ENCODE measurements around the gene SDF4.
A peak's percentile ranks its signal among the peaks of the same experiment; 100 is the strongest.

SDF4 gene

DNA sequence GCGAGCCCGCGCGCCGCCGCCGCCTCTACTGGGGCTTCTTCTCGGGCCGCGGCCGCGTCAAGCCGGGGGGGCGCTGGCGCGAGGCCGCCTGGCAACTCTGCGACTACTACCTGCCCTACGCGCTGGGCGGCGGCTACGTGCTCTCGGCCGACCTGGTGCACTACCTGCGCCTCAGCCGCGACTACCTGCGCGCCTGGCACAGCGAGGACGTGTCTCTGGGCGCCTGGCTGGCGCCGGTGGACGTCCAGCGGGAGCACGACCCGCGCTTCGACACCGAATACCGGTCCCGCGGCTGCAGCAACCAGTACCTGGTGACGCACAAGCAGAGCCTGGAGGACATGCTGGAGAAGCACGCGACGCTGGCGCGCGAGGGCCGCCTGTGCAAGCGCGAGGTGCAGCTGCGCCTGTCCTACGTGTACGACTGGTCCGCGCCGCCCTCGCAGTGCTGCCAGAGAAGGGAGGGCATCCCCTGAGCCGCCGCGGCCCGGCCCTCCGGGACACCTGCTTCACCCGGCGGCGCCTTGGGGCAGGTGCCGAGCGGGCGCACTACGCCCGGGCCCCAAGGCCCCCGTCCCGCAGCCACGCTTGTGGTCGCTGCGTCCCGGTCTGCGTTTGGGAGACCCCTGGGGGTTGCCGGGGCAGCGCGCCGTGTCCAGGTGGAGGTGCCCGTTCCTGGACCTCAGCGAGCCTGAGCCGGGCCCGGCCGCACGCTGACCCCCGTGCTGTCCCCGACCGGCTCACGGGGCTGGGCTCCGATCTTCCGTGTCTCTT, 1.2 kb upstream of the SDF4 start:
- peak overlapping the region; percentile 86 for H3K4me3 Mint-ChIP-seq
- H3K27me3 Mint-ChIP-seq (ENCODE audit: low read depth) = no peaks in the 10 kb centered on the region
- H3K4me1 Mint-ChIP-seq (ENCODE audit: low read depth) = peaks cover 12% of the 10 kb centered on the region
- peak overlapping the region; percentile 85 for H3K27ac Mint-ChIP-seq
- no peak for DNase-seq (ENCODE audit: low spot score)
- peaks cover 31% of the 10 kb centered on the region for H3K36me3 Mint-ChIP-seq (ENCODE audit: low read depth)
- no peaks in the 10 kb centered on the region for H3K9me3 Mint-ChIP-seq

DNA sequence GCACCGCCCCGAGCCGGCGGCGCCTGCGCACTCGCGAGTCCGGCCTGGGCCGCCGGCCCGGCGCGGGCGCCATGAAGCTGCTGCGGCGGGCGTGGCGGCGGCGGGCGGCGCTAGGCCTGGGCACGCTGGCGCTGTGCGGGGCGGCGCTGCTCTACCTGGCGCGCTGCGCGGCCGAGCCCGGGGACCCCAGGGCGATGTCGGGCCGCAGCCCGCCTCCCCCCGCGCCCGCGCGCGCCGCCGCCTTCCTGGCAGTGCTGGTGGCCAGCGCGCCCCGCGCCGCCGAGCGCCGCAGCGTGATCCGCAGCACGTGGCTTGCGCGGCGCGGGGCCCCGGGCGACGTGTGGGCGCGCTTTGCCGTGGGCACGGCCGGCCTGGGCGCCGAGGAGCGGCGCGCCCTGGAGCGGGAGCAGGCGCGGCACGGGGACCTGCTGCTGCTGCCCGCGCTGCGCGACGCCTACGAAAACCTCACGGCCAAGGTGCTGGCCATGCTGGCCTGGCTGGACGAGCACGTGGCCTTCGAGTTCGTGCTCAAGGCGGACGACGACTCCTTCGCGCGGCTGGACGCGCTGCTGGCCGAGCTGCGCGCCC, 501 bp upstream of the SDF4 start, which contains the start of gene B3GALT6:
B3GALT6 (plus strand) TSS at position 30 of the 588 bp plus-strand sequence; CDS start at position 72, 42 bp downstream.
- peak within 1 kb of the TSS; percentile 96 for H3K4me3 Mint-ChIP-seq
- peaks cover 31% of the 10 kb centered on the region for H3K36me3 Mint-ChIP-seq (ENCODE audit: low read depth)

DNA sequence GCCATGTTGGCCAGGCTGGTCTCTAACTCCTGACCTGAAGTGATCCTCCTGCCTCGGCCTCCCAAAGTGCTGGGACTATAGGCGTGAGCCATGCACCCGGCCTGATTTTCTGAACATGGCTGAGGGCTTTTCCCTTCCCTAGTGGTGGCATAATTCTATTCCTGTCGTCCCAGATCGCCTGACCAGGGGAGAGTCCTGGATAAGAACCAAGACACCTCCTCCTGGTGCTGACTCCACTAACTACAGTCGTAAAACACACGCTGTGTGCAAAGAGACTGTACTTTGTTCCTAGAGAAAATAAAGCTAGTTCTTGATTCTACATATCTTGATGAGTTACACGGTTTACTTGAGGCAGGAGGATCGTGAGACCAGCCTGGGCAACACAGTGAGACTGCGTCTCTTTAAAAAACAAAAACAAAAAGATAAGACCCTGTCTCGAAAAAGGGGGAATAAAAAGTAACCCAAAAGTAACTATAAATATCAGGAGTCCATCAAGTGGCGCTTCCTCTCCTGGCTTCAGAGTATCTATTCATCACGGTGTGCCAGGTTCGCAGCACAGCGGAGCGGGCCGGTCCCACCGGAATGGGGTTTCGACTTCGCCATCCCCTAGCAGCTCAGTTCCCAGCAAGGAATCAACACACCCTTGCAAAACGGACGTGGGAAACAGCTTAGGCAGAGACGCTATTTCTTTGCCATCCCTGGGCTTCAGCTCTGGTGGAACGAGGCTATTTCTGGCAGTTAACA, 973 bp downstream of the SDF4 start:
- H3K4me1 Mint-ChIP-seq (ENCODE audit: low read depth) = peaks cover 12% of the 10 kb centered on the region
- peak overlapping the region; percentile 96 for H3K4me3 Mint-ChIP-seq
- no peak for DNase-seq (ENCODE audit: low spot score)
- H3K36me3 Mint-ChIP-seq (ENCODE audit: low read depth) = peaks cover 36% of the 10 kb centered on the region
- no peaks in the 10 kb centered on the region for H3K27me3 Mint-ChIP-seq (ENCODE audit: low read depth)
- H3K27ac Mint-ChIP-seq = peak overlapping the region; percentile 86
- no peaks in the 10 kb centered on the region for H3K9me3 Mint-ChIP-seq

More for the DNA sequence above, 501 bp upstream of the SDF4 start, which contains the start of gene B3GALT6:
- Mint-ChIP-seq H3K27ac (peak within 1 kb of the TSS; percentile 86), H3K9me3 (no peaks in the 10 kb centered on the region), H3K27me3 (ENCODE audit: low read depth) (no peaks in the 10 kb centered on the region), H3K4me1 (ENCODE audit: low read depth) (peaks cover 12% of the 10 kb centered on the region)
- no peak for DNase-seq (ENCODE audit: low spot score)

DNA sequence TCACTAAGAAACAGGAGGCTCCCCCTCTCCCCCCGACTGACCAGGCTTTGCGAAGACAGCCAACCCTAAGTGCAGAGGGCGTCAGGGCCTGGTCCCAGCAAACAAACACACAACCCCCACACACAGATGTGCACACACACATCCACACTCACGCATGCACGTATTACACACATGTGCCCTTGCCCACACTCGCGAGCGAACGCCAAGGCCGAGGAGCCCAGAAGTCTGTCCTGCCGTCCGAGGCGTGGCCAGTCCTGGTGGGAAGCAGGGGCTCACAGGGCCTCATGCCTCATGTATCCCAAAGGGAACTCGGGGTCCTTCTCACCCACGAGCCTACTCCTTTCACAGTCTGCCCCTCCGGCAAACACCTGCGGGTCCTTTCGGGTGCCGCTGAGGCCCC, 2.0 kb downstream of the SDF4 start:
- Mint-ChIP-seq H3K9me3 (no peaks in the 10 kb centered on the region), H3K27ac (no peak overlapping the region), H3K4me3 (peak overlapping the region; percentile 64), H3K36me3 (ENCODE audit: low read depth) (peaks cover 42% of the 10 kb centered on the region), H3K4me1 (ENCODE audit: low read depth) (peaks cover 12% of the 10 kb centered on the region), H3K27me3 (ENCODE audit: low read depth) (no peaks in the 10 kb centered on the region)
- DNase-seq (ENCODE audit: low spot score) = no peak

DNA sequence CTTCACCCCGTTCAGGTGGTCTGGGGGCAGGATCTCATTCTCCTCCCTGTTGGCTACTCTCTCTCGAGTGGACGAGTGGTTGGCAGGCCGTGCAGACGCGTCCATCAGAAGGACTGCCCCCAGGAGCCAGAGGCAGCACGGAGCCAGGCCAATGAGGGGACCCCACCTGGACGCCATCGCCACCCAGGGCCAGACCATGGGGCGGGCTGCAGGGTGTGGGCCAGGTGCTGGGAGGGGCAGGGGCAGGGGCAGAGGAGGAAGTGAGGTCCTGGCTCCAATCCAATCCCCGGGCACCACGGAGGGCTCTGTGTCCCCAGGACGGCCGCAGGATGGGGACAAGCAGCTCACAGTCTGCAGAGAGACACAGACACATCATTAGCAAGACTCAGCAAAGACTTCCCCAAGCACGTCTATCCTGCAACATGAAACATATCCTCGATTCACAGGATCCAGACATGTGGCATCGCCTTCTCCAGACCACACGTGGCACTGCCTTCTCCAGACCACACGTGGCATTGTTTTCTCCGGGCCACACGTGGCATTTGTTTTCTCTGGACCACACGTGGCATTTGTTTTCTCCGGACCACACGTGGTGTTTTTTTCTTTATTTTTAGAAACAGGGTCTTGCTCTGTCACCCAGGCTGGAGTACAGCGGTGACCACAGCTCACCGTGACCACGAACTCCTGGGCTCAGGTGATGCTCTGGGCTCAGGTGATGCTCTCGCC, 3.0 kb downstream of the SDF4 start:
- peaks cover 39% of the 10 kb centered on the region for H3K36me3 Mint-ChIP-seq (ENCODE audit: low read depth)
- DNase-seq (ENCODE audit: low spot score) = no peak

DNA sequence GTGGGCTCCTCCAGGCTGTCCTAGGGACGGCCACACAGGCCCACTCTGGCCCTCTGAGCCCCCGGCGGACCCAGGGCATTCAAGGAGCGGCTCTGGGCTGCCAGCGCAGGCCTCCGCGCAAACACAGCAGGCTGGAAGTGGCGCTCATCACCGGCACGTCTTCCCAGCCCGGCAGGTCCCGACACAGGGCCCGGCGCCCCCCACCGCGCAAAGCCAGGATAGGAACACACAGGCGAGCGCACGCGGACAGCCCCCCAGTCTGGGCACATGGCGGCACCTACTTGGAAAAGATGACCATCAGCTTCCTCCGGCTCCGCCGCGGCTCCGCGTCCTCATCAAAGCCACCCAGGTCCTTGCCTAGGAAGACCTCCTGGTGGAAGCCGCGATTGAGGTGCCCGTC, 3.6 kb downstream of the SDF4 start:
- Mint-ChIP-seq H3K4me1 (ENCODE audit: low read depth) (peaks cover 9% of the 10 kb centered on the region), H3K27ac (no peak overlapping the region), H3K9me3 (no peaks in the 10 kb centered on the region), H3K4me3 (no peak overlapping the region), H3K36me3 (ENCODE audit: low read depth) (peaks cover 38% of the 10 kb centered on the region), H3K27me3 (ENCODE audit: low read depth) (no peaks in the 10 kb centered on the region)
- no peak for DNase-seq (ENCODE audit: low spot score)

More for the DNA sequence above, 3.0 kb downstream of the SDF4 start:
- Mint-ChIP-seq H3K4me3 (no peak overlapping the region), H3K27ac (no peak overlapping the region), H3K4me1 (ENCODE audit: low read depth) (peaks cover 12% of the 10 kb centered on the region), H3K27me3 (ENCODE audit: low read depth) (no peaks in the 10 kb centered on the region), H3K9me3 (no peaks in the 10 kb centered on the region)

GRCh38 chr1:1227386-1227785, 4.4 kb downstream of the SDF4 start:
- Mint-ChIP-seq H3K4me3 (no peak overlapping the region), H3K27me3 (ENCODE audit: low read depth) (no peaks in the 10 kb centered on the region), H3K36me3 (ENCODE audit: low read depth) (peaks cover 46% of the 10 kb centered on the region), H3K4me1 (ENCODE audit: low read depth) (peaks cover 9% of the 10 kb centered on the region), H3K27ac (no peak overlapping the region), H3K9me3 (no peaks in the 10 kb centered on the region)
- DNase-seq (ENCODE audit: low spot score) = no peak

DNA sequence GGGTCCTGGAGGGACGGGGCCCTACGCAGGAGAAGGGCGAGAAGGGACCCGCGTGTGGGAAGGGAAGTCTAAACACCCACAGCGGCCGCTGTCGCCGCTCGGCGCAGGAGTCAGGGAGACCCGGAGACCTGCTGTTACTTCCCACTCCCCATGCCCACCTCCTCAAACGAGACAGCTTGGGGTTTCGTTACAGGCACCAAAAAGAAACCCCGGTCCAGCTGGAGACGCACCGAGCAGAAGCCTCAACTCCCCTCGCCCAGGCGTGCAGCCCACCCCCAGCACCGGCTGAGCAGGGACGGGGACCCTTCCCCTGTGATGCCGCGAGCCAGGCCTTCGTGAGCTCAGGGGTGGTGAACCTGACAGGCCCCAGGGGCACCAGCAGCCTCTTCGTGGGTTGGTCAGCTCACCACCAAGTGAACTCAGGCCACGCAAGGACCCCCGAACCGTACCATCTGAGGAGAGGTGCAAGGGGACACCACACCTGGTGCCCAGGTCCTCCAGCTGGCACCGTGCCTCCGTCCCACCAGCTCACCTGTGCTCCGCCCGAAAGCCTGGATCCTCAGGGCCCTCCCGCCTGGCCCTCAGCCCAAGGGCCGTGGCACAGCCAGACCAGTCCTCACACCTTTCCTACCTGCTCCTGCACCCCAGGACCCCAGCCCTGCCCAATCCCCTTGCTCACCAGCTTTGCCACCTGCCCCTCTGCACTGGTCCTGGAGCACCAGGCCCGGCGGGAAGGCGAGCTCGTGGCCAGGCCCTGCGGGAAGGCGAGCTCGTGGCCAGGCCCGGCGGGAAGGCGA, 5.0 kb downstream of the SDF4 start:
- Mint-ChIP-seq H3K27ac (no peak overlapping the region), H3K27me3 (ENCODE audit: low read depth) (no peaks in the 10 kb centered on the region), H3K4me3 (no peak overlapping the region), H3K9me3 (no peaks in the 10 kb centered on the region), H3K36me3 (ENCODE audit: low read depth) (peaks cover 48% of the 10 kb centered on the region), H3K4me1 (ENCODE audit: low read depth) (peaks cover 9% of the 10 kb centered on the region)
- no peak for DNase-seq (ENCODE audit: low spot score)

DNA sequence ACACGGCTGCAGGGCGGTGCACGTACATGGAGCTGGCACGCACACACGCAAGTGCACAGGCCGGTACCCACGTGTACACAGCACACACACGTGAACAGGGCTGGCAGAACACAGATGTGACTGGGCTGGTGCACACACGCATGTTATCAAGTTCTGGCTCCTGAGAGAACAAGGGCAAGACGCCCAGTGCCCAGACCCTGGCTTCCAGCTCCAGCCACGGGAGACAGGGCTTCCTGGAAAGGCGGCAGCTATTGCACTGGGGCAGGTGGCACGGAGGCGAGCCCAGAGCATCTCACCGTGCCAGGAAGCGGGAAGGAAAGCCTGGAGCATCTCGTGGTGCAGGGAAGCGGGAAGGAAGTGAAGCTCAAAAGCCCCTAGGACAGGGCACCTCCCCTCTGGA, 5.9 kb downstream of the SDF4 start:
- no peak for DNase-seq (ENCODE audit: low spot score)
- H3K27me3 Mint-ChIP-seq (ENCODE audit: low read depth) = no peaks in the 10 kb centered on the region
- H3K4me3 Mint-ChIP-seq = no peak overlapping the region
- H3K36me3 Mint-ChIP-seq (ENCODE audit: low read depth) = peaks cover 46% of the 10 kb centered on the region
- no peaks in the 10 kb centered on the region for H3K9me3 Mint-ChIP-seq
- no peak overlapping the region for H3K27ac Mint-ChIP-seq
- peaks cover 9% of the 10 kb centered on the region for H3K4me1 Mint-ChIP-seq (ENCODE audit: low read depth)

DNA sequence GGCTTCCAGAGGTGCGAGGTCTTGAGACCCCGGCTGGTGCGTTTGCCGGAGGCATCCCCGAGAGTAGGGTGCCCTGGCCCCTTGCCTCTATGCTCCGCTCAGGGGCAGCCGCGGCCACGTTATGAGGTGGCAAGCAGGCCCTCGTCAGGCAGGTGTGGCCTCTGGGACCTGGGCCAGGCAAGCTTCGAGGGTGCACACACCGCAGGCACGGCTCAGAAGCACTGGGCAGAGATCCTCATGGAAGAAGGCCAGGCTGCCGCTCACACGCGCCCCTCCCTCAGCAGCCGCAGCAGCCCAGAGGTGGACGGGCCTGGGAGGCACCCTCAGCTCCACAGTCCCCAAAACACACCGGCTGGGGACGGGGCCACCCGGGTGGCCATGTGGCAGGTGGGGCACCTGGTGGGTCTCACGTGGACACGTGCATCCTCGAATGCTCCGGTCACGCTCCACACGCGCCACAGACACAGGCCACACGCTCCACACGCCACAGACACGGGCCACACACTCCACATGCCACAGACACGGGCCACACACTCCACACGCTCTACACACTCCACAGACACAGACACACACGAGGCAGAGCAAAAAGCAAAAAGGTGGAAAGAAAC, 6.5 kb downstream of the SDF4 start:
- Mint-ChIP-seq H3K4me3 (no peak overlapping the region), H3K27ac (no peak overlapping the region), H3K27me3 (ENCODE audit: low read depth) (no peaks in the 10 kb centered on the region), H3K4me1 (ENCODE audit: low read depth) (peaks cover 5% of the 10 kb centered on the region), H3K9me3 (no peaks in the 10 kb centered on the region), H3K36me3 (ENCODE audit: low read depth) (peaks cover 45% of the 10 kb centered on the region)
- no peak for DNase-seq (ENCODE audit: low spot score)

- Mint-ChIP-seq H3K36me3 (ENCODE audit: low read depth) (peaks cover 43% of the 10 kb centered on the region), H3K27ac (no peak overlapping the region), H3K4me1 (ENCODE audit: low read depth) (no peaks in the 10 kb centered on the region), H3K27me3 (ENCODE audit: low read depth) (no peaks in the 10 kb centered on the region), H3K9me3 (no peaks in the 10 kb centered on the region), H3K4me3 (no peak overlapping the region)
- DNase-seq (ENCODE audit: low spot score) = no peak
These were observed 7.9 kb downstream of the SDF4 start for GRCh38 chr1:1223891-1224290.

DNA sequence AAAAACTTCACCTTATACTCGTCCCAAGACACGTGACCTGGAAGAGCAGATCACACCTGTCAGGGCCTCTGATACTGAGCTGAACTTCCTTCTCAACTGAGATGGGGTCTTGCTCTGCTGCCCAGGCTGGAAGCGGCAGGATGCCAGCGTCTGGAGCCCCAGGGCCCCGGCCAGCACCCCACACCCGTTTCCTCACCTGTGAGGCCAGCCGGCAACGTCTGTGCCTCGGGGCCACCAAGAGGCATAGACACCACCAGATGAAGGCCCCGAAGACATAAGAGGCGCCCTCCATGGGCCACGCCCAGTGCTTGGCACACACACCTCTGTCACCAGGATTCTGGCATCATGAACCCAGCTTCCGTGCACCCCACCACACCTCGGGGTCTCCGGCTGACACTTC, 8.5 kb downstream of the SDF4 start:
- Mint-ChIP-seq H3K4me3 (no peak overlapping the region), H3K36me3 (ENCODE audit: low read depth) (peaks cover 41% of the 10 kb centered on the region), H3K4me1 (ENCODE audit: low read depth) (no peaks in the 10 kb centered on the region), H3K9me3 (no peaks in the 10 kb centered on the region), H3K27ac (no peak overlapping the region), H3K27me3 (ENCODE audit: low read depth) (no peaks in the 10 kb centered on the region)
- no peak for DNase-seq (ENCODE audit: low spot score)

Measured in T-helper 2 cell treated with Interferon-gamma antibody and Interleukin-4, amounts not matched to agents 5 μg/mL and 100 μg/mL, for 36 hours (primary cell).